ACHN (cell line): Measurements from ENCODE around the gene MVB12B.

Experiments
- DNase-seq: peaks from one replicate; pipeline ENCODE4 v3.0.0-alpha.2; 2015
- in situ Hi-C: cut with HindIII; loops from 2 replicates; pipeline ENCODE4 v1.10.0; 2017; ENCODE audit warnings: low sequenced_read_pairs, low pct_ligation_motif_present, low pct_unique_long_range_greater_than_20kb

The MVB12B gene

DNA sequence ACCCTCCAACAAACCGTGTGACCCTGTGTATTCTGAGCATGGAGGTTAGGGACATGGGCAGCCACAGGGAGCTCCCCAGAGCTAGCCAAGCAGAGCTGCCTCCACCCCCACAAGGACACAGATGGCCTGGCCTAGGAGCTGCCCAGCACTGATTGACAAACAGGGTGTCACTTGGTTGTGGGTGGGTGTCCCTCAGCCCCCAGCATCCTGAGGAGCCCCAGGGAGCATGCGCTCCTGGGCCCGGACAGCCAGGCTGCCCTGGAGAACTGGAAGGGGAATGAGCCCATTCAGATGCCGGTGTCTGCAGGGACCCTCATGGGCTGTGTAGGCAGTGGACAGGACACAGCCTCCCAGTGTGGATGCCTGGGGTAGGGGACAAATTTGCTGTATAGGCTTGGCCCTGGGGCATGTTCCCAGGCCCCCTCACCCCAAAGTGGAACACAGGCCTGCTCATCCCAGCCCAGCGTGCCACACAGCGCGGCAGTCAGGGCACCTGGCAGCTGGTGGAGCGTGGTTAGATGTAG, 162.3 kb downstream of the MVB12B start:
- no peak for DNase-seq
- in situ Hi-C loops = no loop called here

GRCh38 chr9:126489581-126490213, 163.1 kb downstream of the MVB12B start:
- in situ Hi-C loops = no loop called here
- no peak for DNase-seq

DNA sequence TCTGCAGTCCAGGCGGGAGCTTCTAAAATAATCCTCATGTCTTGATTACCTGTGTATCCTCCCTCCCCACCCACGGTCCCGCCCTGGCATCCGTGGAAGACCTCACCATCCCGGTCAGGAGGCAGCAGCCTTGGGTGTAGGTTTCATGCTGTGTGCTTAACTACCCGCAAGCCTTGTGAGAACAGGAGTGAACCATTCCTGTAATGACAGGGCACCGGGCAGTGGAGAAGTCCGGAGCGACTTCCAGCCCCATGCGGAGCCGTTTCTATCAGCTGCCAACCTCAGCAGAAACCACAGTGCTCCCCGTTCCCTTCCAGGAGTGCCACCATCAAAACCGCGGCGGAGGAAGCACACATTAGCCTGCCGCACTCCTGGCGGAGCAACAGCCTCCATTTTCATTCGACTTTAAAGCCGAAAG, 163.6 kb downstream of the MVB12B start:
- DNase-seq = no peak
- in situ Hi-C loops = no loop called here

DNA sequence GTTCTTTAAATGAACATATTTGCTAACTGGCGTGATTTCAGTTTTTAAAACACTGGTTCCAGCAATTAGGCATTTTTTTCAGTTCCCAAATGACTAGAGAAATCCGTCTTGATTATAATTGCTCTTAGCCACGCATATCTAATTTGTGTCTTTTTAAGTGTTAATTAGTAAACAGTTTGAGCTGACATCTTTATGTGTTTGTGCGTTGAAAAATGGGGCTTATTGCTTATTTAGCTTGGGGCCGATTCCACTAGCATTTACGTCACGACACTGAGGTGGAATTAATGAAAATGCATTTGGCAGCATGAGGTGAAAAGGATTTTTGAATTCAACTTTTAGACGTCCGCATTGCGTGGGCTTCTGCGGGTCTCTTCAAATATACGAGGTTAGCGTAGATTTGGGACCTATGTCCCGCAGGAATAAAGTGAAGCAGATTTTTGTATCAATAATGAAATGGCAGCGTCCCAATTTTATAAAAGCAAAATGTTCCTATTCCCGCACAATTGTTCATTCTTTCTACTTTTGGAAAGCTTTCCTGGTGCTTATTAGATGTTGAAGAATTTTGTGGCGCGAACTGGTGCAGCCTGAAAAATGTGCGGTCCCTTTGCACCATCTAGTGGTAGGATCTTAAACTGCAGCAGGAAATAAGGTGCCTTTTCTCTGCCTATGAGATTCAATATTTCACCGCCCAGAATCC, 164.4 kb downstream of the MVB12B start:
- DNase-seq = peak; percentile 54
- in situ Hi-C loops = no loop called here

DNA sequence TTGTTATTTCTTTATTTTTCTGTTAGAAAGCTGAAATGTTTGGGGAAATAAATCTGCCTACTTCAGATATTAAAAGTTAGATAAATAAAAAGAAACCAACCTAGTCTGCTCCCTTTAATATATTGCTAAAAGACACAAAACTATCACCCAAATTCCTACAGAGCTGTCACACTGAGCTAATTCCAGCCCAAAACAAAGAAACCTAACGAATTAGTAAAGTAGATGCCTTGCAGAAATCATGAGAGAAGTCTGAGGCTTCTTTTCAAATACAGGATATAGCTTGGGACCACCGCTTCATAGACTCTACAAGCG, 164.9 kb downstream of the MVB12B start:
- no peak for DNase-seq
- in situ Hi-C loops = no loop called here

GRCh38 chr9:126491949-126492348, 165.3 kb downstream of the MVB12B start:
- DNase-seq = no peak
- in situ Hi-C loops = no loop called here

DNA sequence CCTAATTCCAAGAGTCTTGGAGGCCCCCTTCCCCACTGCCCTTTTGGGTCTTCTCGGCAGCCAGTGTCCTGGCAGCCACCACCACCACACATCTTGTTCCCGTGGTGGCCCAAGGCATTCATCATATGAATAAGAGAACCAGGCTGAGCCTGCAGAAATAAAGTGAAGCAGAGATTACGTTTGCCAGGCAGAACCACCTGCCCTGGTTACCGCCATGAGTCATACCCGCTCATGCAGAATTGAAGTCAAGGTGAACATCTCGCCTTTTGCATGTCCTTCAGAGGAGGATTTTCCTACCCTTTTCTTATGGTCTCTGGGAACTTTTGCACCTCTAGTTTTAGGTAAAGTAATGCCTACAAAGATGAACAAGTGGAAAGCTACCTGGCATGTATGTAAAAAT, 167.6 kb downstream of the MVB12B start:
- no peak for DNase-seq
- in situ Hi-C loops = no loop called here

GRCh38 chr9:126494746-126495145, 168.1 kb downstream of the MVB12B start:
- in situ Hi-C loops = no loop called here

DNA sequence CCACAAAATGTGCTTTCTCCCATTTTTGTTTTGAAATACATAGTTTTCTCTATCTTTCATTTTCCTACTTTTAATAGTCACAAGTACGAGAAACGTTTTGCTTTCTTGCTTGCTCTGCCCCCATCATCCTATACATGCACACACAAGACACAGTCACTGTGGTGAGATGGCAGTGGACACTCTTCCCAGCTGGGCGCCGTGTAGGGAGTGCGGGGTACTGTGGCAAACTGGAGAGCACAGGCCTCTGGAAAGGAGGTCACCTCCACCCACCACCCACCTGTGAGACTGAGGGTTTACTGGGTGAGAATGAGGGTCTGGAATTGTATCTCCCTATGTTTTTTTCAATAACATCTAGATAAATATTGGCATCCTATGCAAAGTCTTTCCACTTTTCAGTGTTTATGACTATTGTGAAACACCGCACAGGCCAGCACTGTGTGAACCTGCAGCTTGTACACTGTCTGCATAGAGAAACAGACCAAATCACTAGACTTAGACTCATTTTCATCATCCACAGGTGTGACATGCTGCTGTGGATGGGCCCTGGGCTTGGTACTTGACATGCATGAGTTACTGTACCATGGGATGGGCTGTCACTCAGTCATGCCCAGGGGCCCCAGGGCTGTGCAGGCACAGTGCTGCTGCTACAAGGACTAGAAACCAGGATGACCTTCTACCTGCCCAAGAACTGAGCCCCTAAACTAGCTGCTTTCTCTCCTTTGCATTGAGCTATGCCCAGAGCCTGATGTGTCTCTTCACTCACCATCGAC, 169.0 kb downstream of the MVB12B start:
- no peak for DNase-seq
- in situ Hi-C loops = no loop called here

More at GRCh38 chr9:126494746-126495145, 168.1 kb downstream of the MVB12B start:
- no peak for DNase-seq

- in situ Hi-C loops = no loop called here
Measured at GRCh38 chr9:126496181-126496576, 169.6 kb downstream of the MVB12B start.

GRCh38 chr9:126496781-126497659, 170.4 kb downstream of the MVB12B start:
- in situ Hi-C loops = no loop called here
- no peak for DNase-seq

More at GRCh38 chr9:126496181-126496576, 169.6 kb downstream of the MVB12B start:
- DNase-seq = no peak

GRCh38 chr9:126497660-126498275, 171.1 kb downstream of the MVB12B start:
- in situ Hi-C loops = no loop called here

DNA sequence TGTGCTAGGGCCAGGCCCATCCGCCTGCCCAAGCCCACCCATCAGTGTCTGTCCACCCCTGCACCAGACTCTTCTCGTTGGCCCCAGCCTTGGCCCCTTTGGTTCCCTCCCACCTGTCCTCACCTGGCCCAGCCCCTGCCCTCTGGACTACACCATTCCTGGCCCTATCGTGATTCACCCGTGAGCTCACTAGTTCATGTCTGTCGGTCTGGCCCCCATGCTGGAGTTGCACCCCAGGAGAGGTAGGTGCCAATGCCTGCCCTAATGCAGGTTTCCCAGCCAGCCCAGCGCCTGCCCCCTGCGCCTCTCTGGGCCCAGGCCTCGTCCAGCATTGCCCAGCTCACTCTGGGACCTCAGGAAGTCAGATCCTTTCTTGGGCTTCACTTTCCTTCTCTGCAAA, 171.7 kb downstream of the MVB12B start:
- in situ Hi-C loops = no loop called here
- DNase-seq = no peak

More at GRCh38 chr9:126497660-126498275, 171.1 kb downstream of the MVB12B start:
- DNase-seq = no peak

DNA sequence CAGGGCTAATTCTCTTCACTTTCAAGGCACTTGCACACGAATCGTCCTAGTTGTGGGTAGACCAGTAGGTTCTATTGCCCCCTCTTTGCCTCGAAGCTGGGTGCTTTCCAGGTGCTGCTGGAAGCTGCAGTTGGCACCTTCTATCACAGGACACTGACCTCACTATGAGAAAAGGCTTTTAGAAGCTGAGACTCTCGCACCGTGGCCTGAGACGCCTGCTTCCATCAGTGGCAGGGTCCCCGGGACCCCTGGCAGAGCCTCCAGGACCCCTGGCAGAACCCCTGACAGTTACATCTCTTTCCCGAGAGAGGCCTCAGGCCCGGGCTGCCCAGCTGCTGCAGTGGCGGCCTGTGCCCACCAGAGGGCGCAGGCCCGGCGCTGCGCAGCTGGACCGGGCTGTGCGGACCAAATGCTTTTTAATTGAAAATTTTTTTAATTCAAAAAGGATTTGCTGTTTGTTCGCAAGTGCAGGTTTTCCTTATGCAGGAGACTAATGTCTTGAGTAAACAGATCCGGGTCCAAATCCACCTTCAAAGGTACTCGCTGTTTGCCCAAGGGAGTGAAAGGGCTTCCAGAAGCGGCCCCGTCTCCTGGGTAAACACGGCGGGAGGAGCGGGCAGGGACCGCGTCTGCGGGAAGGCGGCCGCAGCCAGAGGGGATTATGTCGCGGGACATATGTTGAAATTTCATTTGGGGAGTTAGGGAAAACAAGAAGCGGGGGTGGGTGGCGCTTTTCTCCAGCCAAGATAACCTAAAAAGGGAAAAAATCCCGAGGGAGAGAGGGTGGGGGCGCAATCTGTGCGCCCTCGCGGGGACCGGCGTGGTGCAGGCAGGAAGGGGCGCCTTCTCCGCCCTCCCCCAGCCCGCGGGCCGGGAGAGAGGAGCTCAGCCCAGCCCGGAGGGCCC, 172.6 kb downstream of the MVB12B start:
- in situ Hi-C loops = no loop called here
- peak; percentile 33 for DNase-seq

DNA sequence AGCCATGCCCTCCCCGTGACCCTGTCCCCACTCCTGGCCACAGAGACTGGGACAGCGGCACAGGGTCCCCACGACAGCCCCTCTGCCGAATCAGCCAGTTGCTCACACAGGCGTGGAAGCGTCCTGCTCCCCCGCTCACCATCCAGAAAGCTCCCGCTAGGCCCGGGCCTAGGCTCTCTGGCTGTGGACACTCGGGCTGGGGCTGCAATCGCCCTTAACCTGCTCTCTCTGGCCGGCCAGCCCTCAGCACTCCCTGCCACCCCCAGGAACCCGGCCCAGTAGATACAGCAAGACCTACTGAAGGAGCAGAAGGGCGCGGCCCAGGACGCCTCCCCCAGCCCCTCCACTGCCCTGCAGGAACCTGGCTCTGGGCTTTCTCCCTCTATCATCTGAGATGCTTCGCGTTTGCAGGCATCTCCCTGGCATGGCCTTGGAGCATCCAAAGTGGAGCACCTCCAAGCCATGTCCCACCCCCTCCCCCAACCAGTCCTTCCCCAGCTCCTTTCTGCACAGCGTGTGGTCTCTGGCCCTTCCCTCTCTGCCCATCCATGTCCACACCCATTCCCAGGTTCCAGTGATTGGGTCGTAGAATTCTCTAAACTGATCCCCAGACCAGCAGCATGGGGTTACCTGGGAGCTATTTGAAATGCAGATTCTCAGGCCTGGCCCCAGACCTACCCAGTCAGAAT, 173.4 kb downstream of the MVB12B start:
- DNase-seq = no peak
- in situ Hi-C loops = no loop called here

GRCh38 chr9:126500600-126501382, 174.2 kb downstream of the MVB12B start:
- peak; percentile 54 for DNase-seq
- in situ Hi-C loops = no loop called here
